AG04450 (cell line): ENCODE measurements around the gene CCSER1. TPM values are rescaled to one million over a fixed set of nuclear protein-coding genes. Genes with fewer than 3 reads are reported as not detected.

ENCODE experiments used
- CTCF ChIA-PET: fragments of 300-600, 350-600 bp; formaldehyde crosslinking; extraction: SDS; loops from one replicate; lab custom pipeline; 2022; ENCODE audit warnings: antibody characterized with exemption, inconsistent platforms; lab: Charles Lee
- POLR2A ChIA-PET: fragments of 350-600 bp; formaldehyde crosslinking; extraction: SDS; loops from one replicate; lab custom pipeline; 2021; ENCODE audit warnings: antibody characterized with exemption, inconsistent platforms; lab: Yijun Ruan, JAX
- DNase-seq: peaks from one replicate; pipeline ENCODE4 v3.0.0-alpha.2; 2011; ENCODE audit warnings: low read depth, low spot score
- H3K27ac ChIP-seq: one replicate; pipeline ENCODE4 v1.5.1; 2012; ENCODE audit warnings: low read depth, low read length, control low read depth
- H3K27me3 ChIP-seq: one replicate; pipeline ENCODE4 v1.6.0; 2012; ENCODE audit warnings: low read length; ENCODE audit not compliant: control insufficient read depth, insufficient read depth
- H3K4me3 ChIP-seq: 2 replicates; pipeline ENCODE4 v1.5.1; 2011; ENCODE audit warnings: mild to moderate bottlenecking, low read depth, low read length, control low read depth
- H3K9me3 ChIP-seq: 2 replicates; pipeline ENCODE4 v1.5.1; 2012; ENCODE audit warnings: low read length; ENCODE audit not compliant: control insufficient read depth, insufficient read depth
- polyA plus RNA-seq: library from polyadenylated mRNA; depleted of rRNA; stranded (reverse); fragments of >200 nt; gene quantifications from 2 replicates; pipeline ENCODE4 v1.2.3, GENCODE V29; 2011
- TF ChIP-seq, protein P1 (sequence below): IDR thresholded peaks from 2 replicates; pipeline ENCODE4 v1.5.1; 2011; ENCODE audit warnings: low read depth, low read length, control low read depth, inconsistent platforms

Gene CCSER1
- polyA plus RNA-seq, 1 experiment, result not detected

GRCh38 chr4:90441770-90442169 lies 314.6 kb downstream of the CCSER1 start:
- Histone ChIP-seq H3K9me3 (no peaks in the 10 kb centered on the region), H3K4me3 (no peak overlapping the region), H3K27me3 (no peaks in the 10 kb centered on the region), H3K27ac (no peak overlapping the region)
- TF ChIP-seq, protein P1, sequence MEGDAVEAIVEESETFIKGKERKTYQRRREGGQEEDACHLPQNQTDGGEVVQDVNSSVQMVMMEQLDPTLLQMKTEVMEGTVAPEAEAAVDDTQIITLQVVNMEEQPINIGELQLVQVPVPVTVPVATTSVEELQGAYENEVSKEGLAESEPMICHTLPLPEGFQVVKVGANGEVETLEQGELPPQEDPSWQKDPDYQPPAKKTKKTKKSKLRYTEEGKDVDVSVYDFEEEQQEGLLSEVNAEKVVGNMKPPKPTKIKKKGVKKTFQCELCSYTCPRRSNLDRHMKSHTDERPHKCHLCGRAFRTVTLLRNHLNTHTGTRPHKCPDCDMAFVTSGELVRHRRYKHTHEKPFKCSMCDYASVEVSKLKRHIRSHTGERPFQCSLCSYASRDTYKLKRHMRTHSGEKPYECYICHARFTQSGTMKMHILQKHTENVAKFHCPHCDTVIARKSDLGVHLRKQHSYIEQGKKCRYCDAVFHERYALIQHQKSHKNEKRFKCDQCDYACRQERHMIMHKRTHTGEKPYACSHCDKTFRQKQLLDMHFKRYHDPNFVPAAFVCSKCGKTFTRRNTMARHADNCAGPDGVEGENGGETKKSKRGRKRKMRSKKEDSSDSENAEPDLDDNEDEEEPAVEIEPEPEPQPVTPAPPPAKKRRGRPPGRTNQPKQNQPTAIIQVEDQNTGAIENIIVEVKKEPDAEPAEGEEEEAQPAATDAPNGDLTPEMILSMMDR, result no peak
- DNase-seq, result no peak
- CTCF ChIA-PET, result interaction anchor here (0.6 kb wide), 1 partner anchor 259 kb away, joined by 3 read pairs; no protein-coding TSS in a partner anchor
- POLR2A ChIA-PET, result no interaction called here

GRCh38 chr4:90442619-90443018 lies 315.4 kb downstream of the CCSER1 start:
- no peak overlapping the region for H3K27ac ChIP-seq
- H3K9me3 ChIP-seq, result no peaks in the 10 kb centered on the region
- DNase-seq, result no peak
- ChIA-PET POLR2A (interaction anchor here (0.7 kb wide), 1 partner anchor 23 kb away, joined by 3 read pairs; no protein-coding TSS in a partner anchor), CTCF (no interaction called here)
- no peaks in the 10 kb centered on the region for H3K27me3 ChIP-seq
- H3K4me3 ChIP-seq, result no peak overlapping the region
- TF ChIP-seq, protein P1, result no peak

GRCh38 chr4:90443231-90443630 lies 316.0 kb downstream of the CCSER1 start:
- H3K27me3 ChIP-seq, result no peaks in the 10 kb centered on the region
- ChIA-PET CTCF (no interaction called here), POLR2A (no interaction called here)
- H3K9me3 ChIP-seq, result no peaks in the 10 kb centered on the region
- TF ChIP-seq, protein P1, result no peak
- no peak overlapping the region for H3K4me3 ChIP-seq
- no peak overlapping the region for H3K27ac ChIP-seq
- DNase-seq, result no peak

- H3K9me3 ChIP-seq, result peaks cover 10% of the 10 kb centered on the region
- DNase-seq, result no peak
- H3K27me3 ChIP-seq, result no peaks in the 10 kb centered on the region
- no peak overlapping the region for H3K4me3 ChIP-seq
- TF ChIP-seq, protein P1, result no peak
- ChIA-PET CTCF (no interaction called here), POLR2A (no interaction called here)
- no peak overlapping the region for H3K27ac ChIP-seq
These were observed 317.7 kb downstream of the CCSER1 start for GRCh38 chr4:90444904-90445303.

- Histone ChIP-seq H3K4me3 (no peak overlapping the region), H3K27me3 (no peaks in the 10 kb centered on the region), H3K9me3 (peaks cover 10% of the 10 kb centered on the region), H3K27ac (no peak overlapping the region)
- TF ChIP-seq, protein P1, result no peak
- POLR2A ChIA-PET, result no interaction called here
- no peak for DNase-seq
- CTCF ChIA-PET, result no interaction called here
These were observed 318.2 kb downstream of the CCSER1 start for GRCh38 chr4:90445380-90445779.
